GM12892 (cell line): Measurements from ENCODE around the gene LRRC10B.

ENCODE experiments used
- POLR2A ChIP-seq: IDR thresholded peaks from 2 replicates; pipeline ENCODE4 v1.6.1; 2011; ENCODE audit warnings: low read depth, low read length, control low read depth
- TAF1 ChIP-seq: IDR thresholded peaks from 2 replicates; pipeline ENCODE4 v1.6.1; 2011; ENCODE audit warnings: low read depth, mild to moderate bottlenecking, control low read depth, low read length, borderline replicate concordance

DNA sequence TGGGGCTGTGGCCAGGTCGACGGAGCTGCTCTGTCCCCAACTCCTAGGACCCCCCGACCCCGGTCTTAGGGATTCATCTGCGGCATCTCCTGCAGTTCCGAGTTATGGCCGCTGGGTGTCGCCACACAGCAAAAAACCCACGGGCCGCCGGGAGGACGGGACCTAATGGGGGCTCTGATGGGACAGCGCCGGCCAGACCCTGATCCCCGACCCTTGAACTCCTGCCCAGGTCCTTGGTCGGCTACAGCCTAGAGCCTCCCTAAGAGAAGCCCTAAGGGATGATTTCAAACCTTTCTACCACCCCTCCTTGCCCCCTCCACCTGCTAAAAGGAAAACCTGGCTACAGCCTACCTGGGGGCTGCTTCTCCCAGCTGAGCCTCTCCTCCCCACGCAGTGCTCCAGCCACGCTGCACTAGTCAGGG, 30.8 kb upstream of the LRRC10B start:
- TF ChIP-seq POLR2A (no peak), TAF1 (no peak)
